ENCODE results near the gene ABTB1.

The ABTB1 gene

DNA sequence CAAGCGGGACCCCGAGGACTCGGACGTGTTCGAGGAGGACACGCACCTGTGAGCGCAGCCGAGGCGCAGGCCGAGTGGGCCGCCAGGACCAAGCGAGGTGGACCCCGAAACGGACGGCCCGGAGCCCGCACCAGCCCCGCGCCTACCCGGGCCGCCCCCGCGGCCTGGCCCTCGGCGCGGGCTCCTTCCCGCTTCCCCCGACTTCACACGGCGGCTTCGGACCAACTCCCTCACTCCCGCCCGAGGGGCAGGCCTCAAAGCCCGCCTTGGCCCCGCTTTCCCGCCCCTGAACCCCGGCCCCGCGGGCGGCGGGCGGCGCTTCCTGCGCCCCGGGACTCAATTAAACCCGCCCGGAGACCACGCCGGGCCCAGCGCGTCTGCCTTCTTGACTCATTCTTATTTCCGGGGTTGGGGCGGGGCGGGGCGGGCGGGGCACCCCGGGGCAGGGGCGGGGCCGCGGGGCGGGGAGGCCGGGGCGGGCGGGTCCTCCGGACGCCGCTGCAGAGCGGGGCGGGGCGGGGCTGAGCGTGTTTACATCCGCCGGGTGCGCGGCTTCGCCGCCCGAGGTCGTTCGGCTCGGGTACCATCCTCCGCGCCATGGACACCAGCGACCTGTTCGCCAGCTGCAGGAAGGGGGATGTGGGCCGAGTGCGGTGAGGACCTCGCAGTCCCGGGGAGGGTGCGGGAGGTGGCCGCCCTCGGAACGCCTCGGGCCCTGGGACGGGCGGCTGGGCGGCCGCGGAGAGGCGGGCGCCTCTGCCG lies at the start of gene ABTB1:
Gene ABTB1, plus strand, starts transcription at position 524 of the 762 bp plus-strand sequence. Its CDS starts 74 bp downstream, at position 598.
- peak; percentile 76 for DNase-seq (ENCODE audit: low read depth, low spot score)

DNA sequence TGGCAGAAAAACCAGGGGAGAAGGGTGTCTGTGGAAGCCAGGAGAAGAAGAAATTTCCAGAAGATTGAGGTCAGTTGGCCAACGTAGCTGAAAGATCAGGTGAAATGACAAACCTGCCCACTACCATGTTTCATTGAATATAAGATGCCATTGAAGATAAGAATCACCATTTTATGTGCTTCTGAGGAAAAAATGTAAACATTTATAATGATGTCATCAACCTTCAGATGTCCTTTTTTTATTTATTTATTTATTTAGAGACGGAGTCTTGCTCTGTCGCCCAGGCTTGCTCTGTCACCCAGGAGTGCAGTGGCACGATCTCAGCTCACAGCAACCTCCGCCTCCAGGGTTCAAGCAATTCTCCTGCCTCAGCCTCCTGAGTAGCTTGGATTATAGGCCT lies 48.7 kb upstream of the ABTB1 start:
- no peak for DNase-seq (ENCODE audit: low read depth, low spot score)

DNA sequence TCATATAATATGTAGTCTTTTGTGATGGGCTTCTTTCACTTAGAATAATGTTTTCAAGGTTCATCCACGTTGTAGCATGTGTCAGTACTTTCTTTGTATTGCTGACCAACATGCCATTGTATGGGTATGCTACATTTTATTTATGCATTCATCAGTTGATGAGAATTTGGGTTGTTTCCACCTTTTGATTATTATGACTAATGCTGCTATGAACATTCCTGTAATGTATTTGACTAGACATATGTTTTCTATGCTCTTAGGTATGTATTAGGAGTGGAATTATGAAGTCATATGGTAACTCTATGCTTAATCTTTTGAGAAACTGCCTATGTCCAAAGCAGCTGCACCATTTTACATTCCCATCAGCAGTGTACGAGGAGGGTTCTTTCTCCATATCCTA lies 46.9 kb upstream of the ABTB1 start:
- DNase-seq (ENCODE audit: low read depth, low spot score): no peak

DNA sequence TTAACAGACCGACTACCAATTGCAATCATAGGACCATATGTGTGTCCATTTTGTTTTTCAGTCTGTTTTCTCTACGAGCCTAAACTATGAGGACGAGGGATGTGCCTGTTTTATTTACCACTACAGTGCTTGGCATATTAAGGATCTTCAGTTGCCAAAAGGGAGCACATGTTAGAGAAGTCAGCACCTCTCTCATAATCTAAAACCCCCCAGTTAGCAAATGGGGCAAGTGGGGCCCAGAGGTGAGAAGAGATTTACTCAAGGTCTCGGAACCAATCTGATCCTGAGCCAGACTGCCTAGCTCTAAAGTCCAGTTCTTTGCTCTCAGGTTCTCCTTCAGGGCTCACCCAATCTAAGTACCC lies 44.3 kb upstream of the ABTB1 start:
- DNase-seq (ENCODE audit: low read depth, low spot score): no peak

DNA sequence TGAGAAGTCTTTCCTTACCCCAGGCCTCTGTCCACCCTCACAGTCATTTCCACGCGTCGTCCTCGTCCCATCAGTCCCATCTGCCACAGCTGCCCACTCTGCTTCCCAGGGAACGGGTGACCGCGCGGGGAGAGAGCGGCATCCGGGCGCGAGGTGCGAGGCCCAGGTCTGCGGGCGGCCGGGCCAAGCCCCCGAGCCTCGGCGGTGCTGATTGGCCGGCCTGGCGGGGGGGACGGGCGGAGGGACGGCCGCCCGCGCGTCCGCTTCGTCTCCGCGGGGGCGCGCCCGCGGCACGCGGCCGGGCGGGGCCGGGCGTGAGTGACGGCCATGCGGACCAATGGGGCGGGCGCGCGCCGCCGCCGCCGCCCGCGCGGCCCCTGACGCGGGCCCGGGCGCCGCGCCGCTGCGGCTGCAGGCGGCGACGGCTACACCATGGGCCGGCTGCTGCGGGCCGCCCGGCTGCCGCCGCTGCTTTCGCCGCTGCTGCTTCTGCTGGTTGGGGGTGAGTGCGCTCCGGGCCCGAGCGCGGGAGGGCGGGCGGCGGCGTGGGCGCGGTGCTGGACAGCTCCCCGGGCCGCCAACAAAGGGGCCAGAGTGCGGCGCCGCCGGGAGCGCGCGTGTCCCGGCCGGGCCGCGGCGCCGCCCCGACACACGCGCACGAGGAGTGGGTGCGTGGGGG lies 43.8 kb upstream of the ABTB1 start, which contains the start of gene PODXL2:
Gene PODXL2, plus strand, starts transcription at position 398 of the 679 bp plus-strand sequence. Its CDS starts 35 bp downstream, at position 433.
- peak; percentile 62 for DNase-seq (ENCODE audit: low read depth, low spot score)

DNA sequence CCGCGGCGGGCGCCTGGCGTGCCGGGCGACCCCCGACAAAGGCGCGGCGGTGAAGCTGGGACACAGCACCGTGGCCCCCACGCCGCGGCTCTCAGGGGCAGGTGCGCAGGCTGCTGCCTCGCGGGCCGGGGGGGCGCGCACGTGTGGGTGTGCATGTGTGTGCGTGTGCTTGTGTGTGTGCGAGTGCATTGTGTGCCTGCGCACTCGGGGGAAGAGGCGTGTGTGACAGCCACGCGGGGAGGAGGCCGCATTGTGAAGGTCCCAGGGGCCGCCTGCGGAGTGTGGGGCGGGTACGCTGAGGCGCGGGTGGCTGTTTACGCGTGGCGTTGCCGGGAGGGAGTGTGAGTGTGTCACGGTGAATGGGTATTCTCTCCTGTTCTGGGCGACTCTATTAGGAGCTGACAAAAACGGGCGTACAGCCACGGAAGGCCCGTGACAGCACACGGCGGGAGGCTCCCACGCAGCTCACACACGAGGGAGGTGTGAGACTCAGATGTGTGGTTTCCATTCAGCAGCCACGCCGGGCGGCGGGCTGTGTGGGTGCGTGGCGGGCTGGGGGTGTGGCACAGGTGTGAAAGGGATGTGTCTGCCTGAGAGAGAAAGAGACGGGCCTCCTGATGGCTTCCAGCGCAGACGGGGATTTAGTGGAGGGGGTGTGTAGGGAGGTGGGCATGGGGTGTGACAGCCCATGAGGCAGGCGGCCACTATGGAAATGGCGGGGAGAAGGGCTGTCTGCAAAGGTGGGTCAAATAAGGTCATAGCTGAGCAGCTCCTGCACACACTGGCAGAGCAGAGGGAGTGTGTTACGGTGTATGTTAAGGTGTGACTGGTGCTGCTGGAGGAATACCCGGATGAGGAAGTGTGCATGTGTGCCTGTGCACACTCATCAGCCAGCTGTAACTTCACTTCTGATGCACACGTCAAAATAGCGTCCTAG lies 43.0 kb upstream of the ABTB1 start:
- DNase-seq (ENCODE audit: low read depth, low spot score): no peak

DNA sequence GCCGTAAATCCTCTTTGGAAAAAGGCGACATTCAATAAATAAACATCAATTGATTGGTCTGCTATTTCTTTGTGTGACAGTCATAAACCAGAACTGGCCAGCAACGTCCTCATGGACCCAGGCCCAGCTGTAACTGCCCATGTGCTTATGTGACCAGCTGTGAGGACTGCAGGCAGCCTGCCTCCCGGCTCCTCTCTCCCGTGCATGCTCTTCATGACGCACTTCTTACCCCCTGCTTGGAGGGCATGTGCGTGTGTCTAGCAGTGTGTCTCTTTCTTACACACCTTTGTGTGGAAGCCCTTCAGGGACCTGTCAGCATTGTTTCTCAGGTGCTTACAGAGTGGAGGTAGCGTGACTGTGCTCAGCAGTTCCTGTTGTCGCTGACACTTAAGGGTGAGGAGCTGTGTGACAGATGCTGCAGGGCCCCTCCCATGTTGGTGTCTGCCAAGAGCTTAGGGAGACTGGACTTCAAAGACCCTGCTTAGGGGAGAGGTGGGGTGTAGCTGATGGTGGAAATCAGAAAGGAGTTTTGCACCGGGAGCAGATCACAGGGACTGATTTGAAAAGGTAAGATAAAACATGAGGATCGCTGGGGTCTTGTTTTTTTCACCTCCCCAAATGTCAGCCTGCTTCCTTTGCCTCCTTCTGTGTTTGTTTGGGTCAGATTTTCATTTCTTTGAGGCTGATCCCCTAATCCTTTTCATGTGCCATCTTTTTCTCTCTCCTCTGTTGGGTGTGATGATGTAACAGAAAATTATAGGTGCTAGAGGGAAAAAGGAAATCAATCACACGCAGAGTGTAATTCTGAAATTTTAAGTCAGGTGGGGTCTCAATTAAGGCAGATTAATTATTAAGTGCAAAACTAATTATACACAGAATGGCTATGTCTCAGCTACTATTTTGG lies 41.7 kb upstream of the ABTB1 start:
- no peak for DNase-seq (ENCODE audit: low read depth, low spot score)

DNA sequence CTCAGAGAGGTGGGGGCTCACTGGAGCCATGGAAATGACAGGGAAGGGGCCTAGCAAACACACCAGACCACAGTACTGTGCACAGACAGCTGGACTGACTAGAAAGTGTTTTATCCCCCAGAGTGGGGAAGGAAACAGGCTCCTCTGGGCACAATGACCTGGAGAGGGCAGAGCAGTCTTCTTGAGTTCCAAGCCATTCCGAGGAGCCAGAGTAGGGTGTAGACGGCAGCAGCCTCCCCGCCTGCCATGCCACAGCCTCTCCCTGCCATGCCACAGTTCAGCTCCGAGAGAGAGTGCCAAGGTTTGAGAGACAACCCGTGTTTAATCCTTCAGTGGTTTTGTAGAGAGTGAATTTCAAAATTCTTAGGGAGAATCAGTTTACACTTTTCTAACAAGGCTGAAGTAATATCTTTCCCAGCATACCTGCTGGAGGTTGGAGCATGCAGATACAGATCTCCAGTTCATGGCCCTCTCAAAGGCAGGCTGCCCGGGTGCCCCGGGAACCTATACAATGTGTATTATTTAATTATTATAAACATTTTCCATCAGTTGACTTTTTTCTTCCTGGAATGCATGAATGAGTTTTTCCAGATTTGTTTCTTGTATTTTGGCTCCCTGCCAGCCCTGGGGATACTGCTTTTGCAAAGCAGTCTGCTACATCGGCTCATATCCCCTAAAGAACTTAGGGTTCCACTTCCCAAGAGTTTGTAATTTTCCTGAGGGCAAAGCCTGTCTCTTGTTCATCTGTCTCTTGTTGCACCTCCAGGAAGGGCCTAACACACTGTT lies 40.5 kb upstream of the ABTB1 start:
- no peak for DNase-seq (ENCODE audit: low read depth, low spot score)

DNA sequence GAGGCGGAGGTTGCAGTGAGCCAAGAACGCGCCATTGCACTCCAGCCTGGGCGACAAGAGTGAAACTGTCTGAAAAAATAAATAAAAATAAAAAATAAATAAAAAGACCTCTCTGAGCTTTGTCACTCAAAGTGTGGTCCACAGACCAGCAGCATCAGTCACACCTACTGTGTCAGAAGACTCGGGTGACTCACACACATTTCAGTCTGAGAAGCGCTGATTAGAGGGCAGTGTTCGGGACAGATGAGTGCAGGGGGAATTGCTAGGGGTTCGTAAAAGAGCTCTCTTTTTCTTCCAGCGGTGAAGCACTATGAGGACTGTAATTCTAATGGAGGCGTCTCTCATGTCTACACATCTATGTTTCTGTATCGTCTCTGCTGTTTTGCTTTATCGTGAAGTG lies 38.1 kb upstream of the ABTB1 start:
- DNase-seq (ENCODE audit: low read depth, low spot score): no peak

DNA sequence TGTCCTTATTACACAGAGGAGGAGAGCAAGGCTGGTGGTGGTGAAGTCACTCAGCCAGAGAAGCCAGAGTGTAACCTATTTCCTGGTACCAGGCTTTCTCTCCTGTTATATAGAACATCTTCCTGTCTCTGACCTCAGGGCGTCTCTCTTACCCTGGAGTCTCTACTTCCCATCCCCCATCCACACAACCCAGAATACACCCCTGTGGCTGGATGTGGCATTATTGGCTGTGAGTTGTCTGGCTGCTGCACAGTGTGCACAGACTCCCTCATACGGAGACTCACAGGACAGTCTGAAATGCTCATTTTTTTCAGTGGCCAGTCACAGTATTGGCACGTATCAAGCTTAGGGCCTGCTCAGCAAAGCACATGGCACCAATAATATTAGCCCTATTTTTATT lies 35.2 kb upstream of the ABTB1 start:
- peak; percentile 18 for DNase-seq (ENCODE audit: low read depth, low spot score)

DNA sequence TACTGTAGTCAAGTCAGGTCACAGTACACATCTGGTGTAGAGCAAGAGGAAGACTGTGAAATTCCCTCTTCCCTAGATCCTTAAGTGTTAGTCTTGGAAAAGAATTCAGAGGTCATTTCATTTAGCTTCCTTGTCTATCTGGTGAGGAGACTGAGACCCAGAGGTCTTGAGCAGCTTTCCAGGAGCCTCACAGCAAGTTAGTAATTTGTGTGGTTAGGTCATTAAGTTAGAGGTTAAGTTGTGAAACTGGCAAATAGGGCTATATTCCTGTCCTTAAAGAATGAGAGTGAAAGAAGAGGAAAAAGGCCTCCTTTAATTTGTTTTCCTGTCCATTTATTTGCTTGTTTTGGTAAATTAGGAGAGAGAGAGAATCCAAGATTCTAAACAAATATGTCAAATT lies 34.8 kb upstream of the ABTB1 start:
- no peak for DNase-seq (ENCODE audit: low read depth, low spot score)

DNA sequence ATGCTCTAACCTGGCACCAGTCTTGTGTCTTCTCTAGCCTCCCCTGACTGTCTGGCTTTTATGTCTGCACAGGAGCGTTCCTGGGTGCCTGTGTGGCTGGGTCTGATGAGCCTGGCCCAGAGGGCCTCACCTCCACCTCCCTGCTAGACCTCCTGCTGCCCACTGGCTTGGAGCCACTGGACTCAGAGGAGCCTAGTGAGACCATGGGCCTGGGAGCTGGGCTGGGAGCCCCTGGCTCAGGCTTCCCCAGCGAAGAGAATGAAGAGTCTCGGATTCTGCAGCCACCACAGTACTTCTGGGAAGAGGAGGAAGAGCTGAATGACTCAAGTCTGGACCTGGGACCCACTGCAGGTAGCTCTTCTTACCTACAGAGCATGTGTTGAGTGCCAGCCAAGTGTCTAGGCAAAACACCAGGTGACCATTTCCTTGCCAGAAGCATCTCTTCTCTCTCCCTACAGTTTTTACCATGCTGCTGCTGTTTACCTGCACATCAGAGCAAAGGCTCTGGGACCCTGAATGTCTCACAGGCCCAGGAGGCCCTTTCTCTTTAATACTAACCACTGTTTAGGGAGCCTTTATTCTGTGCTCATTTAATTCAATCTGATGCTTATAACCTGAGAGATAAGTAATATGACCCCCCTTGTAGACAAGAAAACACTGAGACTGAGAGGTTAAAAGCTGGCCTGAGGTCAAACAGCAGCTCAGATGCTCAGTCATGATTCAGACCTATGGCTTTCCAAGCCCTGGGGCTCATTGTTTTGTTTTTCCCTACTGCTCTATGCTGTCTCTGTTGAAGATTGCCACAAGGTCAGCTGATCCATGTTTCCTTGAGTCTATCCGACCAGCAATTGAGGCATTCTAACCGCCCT lies 33.3 kb upstream of the ABTB1 start:
- peak; percentile 80 for DNase-seq (ENCODE audit: low read depth, low spot score)

DNA sequence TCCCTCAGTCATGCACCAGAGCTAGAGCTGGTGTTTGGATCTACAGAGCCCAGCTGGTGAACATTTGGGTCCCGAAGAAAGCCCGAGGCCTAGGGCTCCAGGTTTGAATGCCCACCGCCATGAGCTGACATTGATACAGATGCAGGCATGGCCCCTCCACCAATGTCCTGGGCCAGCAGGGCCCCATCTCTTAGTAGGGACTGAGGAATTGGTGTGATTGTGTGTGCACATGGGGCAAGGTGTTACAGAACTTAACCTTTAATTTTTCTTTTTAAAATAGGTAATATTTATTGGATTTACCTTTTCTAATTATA lies 32.8 kb upstream of the ABTB1 start:
- DNase-seq (ENCODE audit: low read depth, low spot score): no peak

DNA sequence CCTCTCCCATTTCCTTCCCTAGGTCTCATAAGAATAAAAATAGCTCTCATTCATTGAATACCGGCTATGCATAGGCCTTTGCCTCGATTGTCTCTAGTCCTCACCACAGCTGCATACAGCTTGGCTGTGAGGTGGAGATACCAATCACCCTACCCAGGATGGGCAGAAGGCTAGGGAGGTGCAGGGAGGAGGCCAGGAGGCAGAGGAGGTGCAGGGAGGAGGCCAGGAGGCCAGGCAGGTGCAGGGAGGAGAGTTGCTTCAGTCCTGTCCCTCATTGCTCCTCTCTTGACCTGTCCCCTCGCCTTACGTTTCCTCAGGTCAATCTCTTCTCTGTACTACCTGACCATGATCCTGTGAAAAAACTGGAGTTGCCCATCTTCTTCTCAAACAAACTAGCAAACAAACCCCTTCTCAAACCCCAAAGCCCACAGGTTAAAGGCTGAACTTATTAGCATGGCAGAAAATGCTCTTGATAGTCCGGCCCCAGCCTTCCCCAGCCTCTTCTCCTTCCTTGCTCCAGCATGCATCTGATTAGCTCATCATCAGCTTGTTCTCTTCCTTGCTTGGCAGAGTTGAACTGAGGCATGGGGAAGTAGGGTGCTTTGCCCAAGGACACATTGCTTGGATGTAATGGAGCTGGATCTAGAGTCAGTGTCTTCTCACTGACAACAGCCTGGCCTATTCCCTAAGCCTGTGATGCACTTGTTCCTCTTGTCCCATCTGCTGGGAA lies 27.9 kb upstream of the ABTB1 start:
- no peak for DNase-seq (ENCODE audit: low read depth, low spot score)

DNA sequence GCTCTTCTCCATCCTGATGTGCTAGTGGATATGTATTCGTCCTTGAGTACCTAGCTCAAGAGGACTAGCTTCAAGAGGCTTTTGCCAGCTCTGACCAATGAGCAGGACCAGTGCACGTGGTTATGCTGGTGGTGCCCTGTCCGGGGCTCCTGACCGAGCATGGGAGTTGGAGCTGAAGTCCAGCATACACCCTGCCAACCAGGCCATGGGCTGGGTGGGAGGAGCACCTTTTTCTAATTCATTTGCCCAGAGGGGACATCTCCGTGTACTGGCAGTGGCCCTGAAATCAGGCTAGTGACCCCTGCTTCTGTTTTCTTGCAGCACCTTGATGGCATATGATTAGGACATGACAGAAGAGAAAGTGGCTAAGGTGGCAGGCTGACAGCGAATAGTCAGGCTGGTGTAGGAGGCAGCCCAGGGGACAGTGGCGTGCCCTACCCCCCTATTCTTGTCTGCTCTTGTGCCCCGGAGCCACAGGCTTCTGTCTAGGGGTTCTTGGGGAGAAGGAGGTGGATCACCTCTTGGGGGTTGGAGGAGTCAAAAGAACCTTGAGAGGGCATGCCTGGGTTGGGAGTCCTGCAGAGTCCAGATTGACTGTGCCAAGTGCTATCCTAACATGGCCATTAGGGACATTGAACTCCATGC lies 27.3 kb upstream of the ABTB1 start:
- no peak for DNase-seq (ENCODE audit: low read depth, low spot score)

DNA sequence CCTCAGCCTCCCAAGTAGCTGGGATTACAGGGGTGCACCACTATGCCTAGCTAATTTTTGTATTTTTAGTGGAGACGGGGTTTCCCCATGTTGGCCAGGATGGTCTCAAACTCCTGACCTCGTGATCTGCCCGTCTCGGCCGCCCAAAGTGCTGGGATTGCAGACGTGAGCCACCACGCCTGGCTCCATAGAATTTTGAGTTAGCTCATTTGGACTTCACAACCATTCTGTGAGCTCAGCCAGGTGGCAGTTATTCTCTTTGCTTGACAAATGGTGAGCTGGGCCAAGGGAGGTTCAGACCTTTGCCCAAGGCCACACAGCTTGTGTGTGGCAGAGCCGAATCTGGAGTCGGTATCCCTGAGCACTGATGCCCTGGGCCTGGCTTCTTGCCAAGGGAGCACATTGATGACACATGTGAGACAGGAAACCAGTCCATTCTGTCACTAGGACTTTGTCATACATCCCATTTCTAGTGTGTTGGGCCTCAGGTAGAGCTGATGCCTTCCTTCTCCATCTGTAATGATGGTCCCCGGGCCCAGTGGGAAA lies 26.2 kb upstream of the ABTB1 start:
- no peak for DNase-seq (ENCODE audit: low read depth, low spot score)

DNA sequence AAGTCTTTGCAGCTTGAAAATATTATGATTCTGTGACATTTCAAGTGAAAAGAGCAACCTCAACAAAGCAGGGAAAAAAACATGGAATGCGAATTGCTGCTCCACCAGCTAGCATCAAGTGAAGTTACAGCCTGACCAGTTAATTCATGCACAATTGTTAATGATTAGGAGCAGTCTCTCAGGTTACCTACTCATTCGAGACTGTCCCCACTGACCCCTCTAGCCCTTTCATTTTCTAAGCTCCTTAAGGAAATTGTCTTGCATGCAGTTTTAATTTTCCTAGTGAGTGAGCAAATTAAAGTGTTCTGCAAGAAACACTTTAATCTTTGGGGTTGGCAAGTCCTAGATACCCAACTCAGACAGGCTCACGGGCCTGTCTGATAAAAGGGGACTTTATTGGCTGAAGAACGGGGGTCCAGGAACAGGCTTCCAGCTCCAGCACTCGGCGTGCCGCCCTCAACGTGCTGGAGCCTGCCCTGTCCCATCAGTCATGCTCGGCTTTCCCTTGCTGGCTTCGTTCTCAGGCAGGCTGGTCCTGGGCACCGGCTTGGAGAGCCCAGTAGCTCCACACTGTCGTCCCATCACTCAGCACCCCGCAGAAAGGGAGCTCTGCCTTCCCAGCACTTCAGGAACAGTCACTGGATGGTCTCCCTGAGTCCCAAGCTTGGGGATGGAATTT lies 25.4 kb upstream of the ABTB1 start:
- no peak for DNase-seq (ENCODE audit: low read depth, low spot score)

DNA sequence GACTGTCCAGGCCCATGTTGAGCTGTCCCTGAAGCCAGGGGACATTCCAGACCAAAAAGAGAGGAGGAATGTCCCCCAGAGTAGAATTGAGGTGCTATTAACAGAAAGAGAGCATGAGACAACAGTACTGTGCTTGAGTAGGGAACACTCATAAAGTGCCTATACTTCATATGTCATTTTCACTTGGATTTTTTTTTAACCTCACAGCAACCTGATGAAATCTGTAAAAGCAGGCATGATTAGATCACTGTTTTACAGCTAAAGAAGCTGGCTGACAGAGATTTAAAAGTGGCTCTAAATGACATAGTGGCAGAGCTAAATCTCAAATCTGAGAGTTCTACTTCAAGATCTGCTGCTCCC lies 24.9 kb upstream of the ABTB1 start:
- no peak for DNase-seq (ENCODE audit: low read depth, low spot score)

Measured in ELF-1 (cell line).